NCI-H1436 (cell line): ENCODE data around the gene SECISBP2.
"Not testable (repeated sequence)": the region's sequence is repeated elsewhere in the genome, so short reads cannot be mapped to it uniquely, and the experiment has no call there.

Source experiments
- DNase-seq: peaks from one replicate; lab custom pipeline; 2025; lab: John Stamatoyannopoulos, UW

SECISBP2 gene

DNA sequence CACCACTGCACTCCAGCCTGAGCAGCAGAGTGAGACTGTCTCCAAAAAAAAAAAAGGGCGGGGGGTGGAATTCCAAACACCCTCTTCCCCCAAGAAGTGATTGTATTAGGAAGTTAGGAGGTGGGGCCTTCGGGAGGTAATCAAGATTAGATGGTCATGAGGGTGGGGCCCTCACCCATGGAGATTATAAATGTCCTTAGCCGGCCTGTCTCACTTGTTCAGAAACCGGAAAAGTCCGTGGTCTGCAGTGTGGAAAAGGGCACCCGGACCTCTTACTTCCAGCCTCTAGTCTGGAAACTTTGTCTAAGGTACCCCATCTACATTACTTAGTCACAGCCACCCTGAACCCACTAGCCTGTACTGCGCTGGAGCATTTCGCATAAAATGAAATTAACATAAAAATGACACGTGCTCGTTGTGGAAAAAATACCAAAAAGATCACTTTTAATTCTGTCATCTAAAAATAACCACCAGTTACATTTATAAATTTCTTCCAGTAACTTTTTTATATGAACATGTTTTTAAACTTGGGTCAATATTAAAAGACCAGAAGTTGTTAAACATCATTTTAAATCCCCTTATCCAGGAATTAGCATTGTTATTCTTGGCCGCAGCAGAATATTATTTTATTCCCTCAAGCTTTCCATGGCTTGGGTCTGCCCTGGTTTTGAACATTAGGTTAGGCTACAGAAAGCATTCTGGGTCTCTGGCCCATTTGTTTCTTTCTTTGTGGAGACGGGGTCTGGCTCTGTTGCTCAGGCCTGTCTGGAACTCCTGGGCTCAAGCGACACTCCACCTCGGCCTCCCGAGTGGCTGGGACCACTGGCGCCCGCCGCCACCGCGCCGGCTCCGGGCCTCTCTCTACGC lies 8.5 kb upstream of the SECISBP2 start:
- DNase-seq = no peak

DNA sequence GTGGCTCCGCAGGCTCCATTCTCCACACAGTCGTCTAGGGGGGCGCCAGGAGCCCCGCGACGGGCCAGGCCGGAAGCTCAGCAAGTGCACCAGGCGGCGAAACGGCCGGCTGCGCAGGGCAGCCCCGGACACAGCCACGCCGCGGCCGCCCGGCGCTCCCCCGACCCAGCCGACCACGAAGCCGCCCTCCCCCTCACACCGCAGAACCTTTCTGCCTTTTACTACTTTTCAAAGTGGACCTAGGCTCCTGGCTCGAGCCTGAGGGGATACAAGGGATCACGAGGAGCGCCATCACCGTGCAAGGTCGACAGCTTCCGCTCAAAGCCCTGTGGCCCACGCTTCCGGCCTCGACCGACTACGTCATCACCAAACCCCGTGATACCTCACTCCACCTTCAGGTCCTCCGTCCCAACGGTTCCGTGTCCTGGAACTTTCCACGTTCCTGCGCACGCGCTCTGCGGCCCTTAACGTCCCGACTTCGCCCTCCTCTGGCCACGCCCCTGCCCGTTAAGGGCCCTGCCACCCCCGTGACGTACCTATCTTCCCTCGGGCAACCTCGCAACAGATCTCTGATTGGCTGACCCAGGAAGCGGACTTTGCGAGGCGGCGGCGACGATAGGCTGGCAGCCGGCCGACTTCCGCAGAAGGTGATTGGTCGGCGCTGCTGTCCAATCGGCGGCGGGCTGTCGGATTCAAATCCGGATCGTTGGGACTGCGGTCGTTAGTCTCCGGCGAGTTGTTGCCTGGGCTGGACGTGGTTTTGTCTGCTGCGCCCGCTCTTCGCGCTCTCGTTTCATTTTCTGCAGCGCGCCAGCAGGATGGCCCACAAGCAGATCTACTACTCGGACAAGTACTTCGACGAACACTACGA lies 7.6 kb upstream of the SECISBP2 start, which contains the start of gene CKS2:
Gene CKS2, plus strand, starts transcription at position 721 of the 871 bp plus-strand sequence. Its CDS starts 98 bp downstream, at position 819.
- peak; percentile 100 for DNase-seq

DNA sequence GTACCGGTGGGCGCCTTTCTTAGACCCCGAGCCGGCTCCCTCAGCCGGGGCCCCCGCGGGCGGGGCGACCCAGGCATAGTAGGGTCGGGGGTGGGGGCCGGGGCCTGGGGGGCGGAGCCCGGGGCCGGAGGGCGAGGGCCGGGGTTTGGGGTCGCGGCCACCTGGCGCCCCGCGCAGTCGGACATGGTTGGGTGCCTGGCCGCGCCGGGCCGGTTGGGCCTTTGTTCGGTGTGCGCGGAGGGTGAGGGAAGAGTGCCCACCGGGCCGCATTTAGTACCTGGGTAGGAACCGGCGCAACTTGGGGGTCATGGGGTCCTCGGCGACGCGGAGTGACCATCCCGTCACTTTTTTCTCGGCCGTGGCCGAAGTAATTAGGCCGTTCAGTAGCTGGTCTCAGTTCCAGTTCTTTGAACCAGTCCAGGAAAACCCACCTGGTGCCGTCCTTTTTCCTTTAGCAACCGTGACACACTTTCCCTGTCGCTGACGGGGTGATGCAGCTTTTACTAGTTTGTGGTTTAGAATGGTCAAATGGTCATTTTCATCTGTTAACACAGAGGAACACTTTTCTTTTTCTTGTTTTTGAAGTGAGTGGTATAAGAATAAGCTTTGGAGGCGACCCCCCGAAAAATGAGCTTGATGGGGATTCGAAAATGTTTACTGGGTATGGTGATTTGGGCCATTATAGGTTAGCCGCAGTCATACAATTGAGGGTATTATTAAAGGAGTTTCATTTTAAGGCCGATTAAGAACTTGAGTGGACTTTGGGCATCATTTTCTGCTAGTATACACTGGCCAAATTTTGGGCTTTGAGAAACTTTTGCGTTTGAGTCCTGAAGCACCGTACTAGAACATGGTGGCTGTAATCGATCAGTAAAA lies 6.7 kb upstream of the SECISBP2 start:
- DNase-seq = no peak

DNA sequence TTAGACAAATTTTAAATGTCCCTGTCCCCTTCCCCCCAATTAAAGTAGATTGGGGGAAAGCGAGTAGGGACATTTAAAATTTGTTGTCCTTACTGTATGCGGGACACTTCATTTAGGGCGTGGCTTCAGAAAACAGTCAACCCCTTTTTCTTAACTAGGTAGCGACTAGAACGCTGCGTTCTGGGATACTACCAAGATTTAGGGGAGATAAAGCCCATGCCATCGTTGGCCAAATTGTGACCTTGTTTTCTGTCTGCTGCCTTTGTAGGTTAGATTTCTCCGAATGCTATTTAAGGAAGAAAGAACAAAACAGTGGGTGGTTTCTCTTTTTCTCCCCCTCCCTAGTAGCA lies 6.1 kb upstream of the SECISBP2 start:
- no peak for DNase-seq

DNA sequence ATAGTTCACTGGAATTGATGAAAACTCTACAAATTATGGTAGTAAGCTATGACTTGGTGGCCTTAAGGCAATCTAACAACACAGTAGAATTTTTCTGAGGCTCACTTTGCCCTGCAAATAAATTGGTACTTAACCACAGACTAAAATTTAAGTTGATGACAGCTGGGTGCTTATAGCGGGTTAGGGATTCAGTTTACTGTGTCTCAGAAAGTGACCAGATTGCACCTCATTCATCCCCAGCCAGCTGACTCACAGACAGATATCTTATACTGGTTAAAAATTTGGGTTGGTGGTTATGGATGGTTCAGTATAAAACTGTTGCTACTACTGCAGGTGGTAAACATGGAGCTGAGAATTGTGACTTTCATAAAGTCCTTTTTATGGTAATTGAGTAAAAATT lies 4.5 kb upstream of the SECISBP2 start:
- no peak for DNase-seq

DNA sequence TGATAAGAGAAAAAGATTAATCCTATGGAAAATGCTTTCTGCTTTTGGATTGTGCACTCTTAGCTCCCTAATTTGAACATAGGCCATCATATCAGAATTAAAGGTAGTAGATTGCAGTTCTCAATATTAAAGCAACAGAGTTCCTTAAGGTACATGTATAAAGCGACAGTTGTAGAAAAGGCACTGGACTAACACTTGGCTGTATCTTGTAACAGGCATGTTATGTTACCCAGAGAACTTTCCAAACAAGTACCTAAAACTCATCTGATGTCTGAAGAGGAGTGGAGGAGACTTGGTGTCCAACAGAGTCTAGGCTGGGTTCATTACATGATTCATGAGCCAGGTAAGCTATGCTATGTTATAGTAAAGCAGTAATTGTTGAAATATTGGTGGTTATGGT lies 3.3 kb upstream of the SECISBP2 start:
- DNase-seq = no peak

DNA sequence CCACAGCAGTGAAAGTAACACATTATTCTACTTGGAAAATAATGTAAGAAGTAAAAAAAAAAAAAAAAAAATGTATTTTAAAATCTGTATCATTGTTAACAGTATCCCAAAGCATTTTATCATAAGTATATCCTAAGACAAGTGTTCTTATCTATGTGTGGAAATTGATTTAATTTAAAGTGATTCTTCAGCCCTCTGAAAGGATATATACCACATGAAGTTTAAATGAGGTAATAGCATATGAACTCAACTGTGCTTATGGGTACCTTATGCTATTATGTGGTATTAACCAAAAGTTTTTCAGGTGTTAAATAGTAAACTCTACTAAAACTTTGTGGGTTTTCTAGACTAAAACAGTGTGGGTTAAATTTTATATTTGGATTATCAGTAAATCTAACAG lies 2.8 kb upstream of the SECISBP2 start:
- DNase-seq = no peak

DNA sequence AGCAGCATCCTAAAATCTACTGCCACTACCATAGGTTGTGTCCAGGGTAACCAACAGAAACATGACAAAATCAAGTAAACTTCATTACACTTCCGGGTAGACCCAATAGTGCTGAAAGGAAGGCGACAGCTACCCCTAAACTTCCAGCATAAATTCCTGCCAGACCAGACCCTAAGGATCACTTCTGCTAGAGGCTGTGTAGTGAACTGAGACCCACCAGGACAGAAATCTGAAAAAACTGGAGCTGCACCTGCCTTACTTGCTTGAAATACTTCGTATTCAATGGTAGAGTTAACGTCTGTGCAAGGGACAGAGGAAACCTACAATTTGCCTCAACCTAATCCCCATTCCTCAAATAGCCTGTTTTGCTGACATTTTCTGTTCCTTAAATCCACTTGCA lies 1.0 kb upstream of the SECISBP2 start:
- no peak for DNase-seq

DNA sequence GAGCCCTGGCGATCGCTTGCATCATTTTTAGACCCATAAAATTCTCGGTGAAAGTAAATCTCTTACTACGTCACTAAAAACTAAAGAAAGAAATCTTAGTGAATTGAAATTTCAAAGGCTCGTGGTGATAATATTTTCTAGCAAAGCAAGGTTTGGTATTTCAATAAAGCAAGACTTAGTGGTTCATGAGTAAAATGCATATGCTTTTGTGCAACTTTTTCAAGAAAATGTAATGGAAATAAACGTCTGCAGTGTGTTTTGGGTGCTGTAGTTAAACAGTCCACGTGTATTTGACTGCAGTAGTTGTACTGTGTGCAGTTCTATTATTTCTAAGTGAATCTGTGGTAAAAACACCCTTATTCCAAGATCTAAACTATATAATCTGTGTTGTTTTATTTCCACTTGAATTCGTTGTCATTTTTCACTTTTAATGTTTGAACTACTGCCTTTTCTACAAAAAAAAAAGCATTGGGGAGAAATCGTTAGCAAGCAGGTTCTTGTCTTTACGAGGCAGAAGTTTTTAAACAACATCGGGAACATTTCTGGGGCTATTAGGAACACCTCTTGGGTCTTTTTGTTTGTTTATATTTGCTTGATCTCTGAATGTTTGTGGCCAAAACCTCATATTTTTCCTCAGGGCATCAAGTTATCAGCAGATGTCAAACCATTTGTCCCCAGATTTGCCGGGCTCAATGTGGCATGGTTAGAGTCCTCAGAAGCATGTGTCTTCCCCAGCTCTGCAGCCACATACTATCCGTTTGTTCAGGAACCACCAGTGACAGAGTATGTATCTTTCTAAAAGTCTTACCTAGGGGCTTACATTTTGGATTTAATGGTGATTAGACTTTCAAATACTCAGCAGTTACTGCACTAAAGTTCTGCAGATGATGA lies 960 bp downstream of the SECISBP2 start:
- no peak for DNase-seq

DNA sequence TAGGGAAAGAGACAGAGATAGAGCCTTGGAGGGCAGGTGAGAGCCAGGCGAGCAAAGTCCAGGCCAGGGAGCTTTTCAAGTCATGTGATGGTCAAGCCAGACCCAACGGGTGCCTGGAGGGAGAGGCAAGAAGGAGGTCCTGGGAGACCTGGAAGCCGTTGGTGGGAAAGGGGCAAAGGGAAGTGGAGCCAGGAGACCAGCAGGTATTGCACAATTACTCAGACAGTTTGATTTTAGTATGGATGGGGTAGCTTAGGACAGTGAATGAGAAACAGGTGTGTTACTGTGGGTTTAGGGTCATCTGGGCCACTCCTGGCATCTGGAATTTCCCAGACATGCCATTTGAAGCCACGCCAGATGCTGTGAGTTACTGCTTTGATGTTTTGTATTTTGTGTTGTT lies 5.1 kb downstream of the SECISBP2 start:
- DNase-seq = no peak

DNA sequence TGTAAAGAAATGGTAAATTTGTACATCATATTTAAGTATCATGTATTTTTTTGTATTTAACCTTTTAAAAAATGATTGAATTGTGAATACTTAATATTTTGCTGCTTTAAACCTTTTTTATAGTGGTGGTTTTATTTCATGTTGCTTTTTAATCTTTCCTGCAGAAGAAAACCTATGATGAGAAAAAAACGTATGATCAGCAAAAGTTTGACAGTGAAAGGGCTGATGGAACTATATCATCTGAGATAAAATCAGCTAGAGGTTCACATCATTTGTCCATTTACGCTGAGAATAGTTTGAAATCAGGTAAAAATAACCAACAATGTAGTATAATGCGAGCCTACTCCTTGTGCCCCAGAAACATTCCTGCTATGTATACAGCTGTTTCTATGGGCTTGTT lies 7.4 kb downstream of the SECISBP2 start:
- DNase-seq = no peak

DNA sequence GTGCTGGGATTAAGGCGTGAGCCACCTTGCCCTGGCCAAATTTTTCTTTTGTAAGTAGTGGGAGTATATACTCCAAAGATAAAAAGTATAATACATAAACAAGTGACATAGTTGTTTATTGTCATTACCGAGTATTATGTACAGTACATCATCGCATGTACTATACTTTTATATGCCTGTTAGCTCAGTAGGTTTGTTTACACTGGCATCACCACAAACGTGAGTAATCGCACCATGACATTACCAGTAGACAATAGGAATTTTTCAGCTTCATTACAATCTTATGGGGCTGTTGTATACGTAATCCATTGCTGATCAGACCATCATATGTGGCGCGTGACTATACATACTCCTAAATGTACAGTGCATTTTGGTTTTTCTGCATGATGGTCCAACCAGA lies 9.8 kb downstream of the SECISBP2 start:
- DNase-seq = no peak

DNA sequence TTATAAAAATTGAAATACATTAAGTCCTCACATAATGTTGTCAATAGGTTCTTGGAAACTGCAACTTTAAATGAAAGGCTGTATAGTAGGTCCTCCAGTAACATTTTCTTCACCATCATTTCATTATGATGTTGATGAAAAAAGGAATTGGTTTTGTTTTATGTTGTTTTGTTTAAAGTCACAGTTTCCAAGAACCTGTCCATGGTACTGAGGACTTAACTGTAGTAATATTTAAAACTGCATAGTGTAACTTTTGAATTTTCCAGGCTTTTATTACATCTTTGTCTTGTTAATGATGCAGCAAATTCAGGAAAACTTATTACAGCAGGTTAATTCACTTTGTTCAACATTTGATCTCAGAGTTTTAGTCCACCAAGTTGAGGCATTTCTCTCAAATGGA lies 11.6 kb downstream of the SECISBP2 start:
- no peak for DNase-seq

DNA sequence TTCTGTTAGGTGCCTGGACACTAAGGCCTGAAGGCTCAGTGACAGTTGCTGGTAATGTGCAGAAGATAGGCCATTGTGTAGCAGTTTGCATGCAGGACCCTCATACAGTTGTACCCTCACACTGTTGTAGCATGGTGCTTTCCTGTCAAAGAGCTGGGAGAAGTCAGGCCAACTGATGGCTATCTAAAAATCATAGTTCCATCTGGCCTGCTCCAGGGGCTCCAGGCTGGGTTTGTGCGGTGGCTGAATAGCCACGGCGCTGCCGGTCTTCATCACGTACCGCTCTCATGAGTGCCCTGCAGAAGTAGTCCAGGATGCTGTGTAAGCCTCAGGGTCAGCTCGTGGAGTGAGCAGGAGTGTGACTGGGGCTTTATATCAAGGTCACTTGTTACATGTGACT lies 12.2 kb downstream of the SECISBP2 start:
- no peak for DNase-seq

DNA sequence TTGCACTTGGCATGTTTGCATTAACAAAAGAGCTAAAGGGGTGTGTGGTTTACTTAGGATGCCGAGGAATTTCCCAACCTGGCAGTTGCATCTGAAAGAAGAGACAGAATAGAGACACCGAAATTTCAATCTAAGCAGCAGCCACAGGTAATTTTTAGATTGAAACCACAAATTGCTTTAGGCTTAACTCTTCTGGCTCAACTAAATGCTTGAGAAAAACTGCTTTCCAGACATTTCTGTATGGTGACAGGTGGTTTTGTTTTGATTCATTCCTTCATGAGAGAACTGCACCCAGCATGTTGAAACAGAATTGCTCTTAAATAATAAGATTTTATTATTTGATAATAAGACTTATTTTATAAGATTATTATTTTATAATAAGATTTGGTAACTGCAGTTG lies 21.5 kb downstream of the SECISBP2 start:
- no peak for DNase-seq

DNA sequence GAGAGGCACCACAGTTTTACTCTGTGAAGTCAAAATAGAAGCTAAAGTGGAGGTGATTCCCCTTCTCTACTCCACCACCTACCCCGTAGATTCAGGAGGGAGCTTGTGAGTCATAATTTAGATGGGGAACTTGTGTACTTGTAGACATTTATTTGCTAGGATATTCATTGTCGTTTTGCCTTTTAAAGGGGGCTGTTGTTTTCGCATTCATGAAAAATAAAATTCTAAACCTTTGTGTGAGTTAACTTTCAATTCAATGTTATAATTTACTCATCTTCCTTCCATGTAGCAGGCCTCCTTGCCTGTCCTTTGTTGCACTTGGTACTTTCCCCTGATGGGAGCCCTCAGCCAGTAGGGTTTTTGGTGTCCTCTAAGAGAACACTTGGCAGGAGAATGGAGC lies 22.0 kb downstream of the SECISBP2 start:
- DNase-seq = no peak

DNA sequence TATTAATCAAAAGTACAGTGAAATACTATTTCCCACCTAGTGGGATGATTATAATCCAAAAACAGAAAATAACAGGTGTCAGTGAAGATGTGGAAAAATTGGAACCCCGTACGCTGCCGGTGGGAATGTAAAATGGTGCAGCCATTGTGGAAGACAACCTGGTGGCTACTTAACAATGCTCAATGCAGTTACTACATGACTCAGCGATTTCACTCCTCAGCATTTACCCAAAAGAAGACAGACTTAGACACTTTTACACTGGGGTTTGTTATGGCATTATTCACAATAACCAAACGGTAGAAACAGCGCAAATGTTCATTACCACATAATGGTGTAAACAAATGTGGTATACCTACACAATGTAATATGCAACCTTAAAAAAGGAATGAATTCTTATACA lies 23.9 kb downstream of the SECISBP2 start:
- no peak for DNase-seq

DNA sequence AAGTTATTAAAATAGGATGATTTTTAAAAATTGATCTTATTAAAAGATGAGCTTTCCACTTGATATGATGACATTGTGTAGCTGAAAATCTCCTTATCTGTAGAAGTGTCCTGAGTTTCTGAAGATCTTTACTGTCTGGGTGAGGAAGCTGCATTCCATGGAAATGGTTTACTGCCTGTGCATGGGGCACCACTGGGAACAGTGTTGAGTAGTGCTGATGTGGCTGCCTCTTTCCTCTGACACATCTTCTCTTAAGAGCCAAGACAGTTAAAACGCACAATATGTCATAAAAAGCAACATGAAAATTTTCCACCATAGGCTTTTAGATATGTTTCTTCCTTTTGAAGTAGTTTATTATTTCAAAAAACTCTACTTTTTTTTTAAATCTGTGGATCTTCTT lies 24.6 kb downstream of the SECISBP2 start:
- no peak for DNase-seq

DNA sequence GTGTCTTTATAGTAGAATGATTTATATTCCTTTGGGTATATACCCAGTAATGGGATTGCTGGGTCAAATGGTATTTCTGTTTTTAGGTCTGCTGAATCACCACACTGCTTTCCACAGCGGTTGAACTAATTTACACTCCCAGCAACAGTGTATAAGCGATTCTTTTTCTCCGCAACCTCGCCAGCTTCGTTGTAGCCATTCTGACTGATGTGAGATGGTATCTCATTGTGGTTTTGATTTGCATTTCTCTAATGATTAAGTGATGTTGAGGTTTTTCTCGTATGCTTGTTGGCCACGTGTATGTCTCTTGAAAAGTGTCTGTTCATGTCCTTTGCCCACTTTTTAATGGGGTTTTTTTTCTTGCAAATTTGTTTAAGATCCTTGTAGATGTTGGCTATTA lies 25.5 kb downstream of the SECISBP2 start:
- not testable (repeated sequence) for DNase-seq

DNA sequence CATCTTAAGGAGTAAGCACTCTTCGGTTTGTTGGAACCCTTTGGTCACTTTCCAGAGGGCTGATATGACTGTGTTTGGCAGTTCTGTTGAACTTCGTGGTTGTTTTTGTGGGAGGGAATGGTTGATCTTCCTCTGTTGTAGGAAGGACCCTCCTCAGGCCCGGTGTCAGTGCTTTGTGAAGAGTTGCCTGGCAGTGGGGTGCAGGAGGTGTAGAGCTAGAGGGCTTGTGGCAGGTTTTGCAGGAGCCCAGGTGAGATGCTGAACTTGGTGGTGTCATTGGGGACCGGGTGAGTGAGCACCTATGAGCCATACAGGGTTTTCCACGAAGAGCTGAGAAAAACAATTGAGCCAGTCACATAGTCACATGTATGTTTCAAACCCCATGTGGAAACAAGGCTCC lies 27.2 kb downstream of the SECISBP2 start:
- DNase-seq = no peak

DNA sequence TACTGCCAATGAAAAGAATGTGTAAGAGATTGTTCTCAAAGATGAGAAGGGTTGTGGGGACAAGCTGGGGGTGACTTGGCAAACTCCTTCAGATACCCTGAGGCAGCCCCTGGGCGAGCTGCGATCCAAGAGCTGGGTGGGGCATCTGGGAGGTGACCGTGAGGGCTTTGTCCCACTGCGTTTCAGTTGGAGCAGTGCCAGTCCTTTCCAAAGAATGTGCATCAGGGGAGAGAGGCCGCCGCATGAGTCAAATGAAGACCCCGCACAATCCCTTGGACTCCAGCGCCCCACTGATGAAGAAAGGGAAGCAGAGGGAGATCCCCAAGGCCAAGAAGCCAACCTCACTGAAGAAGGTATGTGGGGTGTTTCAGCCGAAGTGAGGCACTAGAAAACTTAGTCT lies 28.4 kb downstream of the SECISBP2 start:
- no peak for DNase-seq
